ENCODE measurements around the gene MSI2. TPM values are rescaled to one million over a fixed set of nuclear protein-coding genes. Genes with fewer than 3 reads are reported as not detected.

Gene MSI2
- total and polyA plus RNA-seq, 5 donors, result 43.9 to 113 (median 107) TPM

GRCh38 chr17:57557416-57557815, 301.1 kb downstream of the MSI2 start:
- H3K4me3 ChIP-seq (ENCODE audit: low read length), result no peak overlapping the region
- no peaks in the 10 kb centered on the region for H3K27me3 ChIP-seq (ENCODE audit: control insufficient read depth, insufficient read depth)
- 84% methylated on average over 4 of the region's 4 CpGs for WGBS
- no peaks in the 10 kb centered on the region for H3K9me3 ChIP-seq (ENCODE audit: control insufficient read depth, low read length)
- intact Hi-C loops (cut with DNase I), result no loop called here
- ATAC-seq, result no peak
- no peak overlapping the region for H3K27ac ChIP-seq (ENCODE audit: low read length)
- peaks cover 12% of the 10 kb centered on the region for H3K4me1 ChIP-seq (ENCODE audit: control insufficient read depth, insufficient read depth, low read length)
- DNase-seq, result no peak

GRCh38 chr17:57557834-57558681, 301.7 kb downstream of the MSI2 start:
- Histone ChIP-seq H3K27me3 (ENCODE audit: control insufficient read depth, insufficient read depth) (no peaks in the 10 kb centered on the region), H3K27ac (ENCODE audit: low read length) (no peak overlapping the region), H3K4me3 (ENCODE audit: low read length) (no peak overlapping the region), H3K9me3 (ENCODE audit: control insufficient read depth, low read length) (no peaks in the 10 kb centered on the region), H3K4me1 (ENCODE audit: control insufficient read depth, insufficient read depth, low read length) (peaks cover 10% of the 10 kb centered on the region)
- intact Hi-C loops (cut with DNase I), result no loop called here
- ATAC-seq (no peak), DNase-seq (no peak)
- whole genome bisulfite sequencing, result 54% methylated on average over 22 of the region's 22 CpGs

DNA sequence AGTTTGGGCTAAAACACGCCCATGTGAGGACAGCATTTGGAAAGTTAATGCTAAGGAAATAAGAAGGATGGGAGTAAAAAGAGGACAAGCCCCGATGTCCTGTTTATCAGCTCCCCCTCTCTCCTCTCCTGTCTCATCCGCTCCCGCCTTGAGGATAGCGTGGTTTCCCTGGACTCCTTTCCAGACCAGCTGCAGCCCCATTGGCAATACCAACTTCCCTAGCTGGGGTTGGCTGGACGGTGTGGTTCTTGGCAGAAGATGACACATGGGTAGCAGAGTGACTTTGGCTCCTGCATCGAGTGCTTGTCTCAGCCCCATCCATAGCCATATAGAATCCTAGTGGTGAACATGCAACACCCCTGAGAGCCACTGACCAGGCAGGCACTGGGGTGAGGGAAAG, 302.9 kb downstream of the MSI2 start:
- Histone ChIP-seq H3K4me3 (ENCODE audit: low read length) (no peak overlapping the region), H3K27me3 (ENCODE audit: control insufficient read depth, insufficient read depth) (no peaks in the 10 kb centered on the region), H3K27ac (ENCODE audit: low read length) (no peak overlapping the region), H3K9me3 (ENCODE audit: control insufficient read depth, low read length) (no peaks in the 10 kb centered on the region), H3K4me1 (ENCODE audit: control insufficient read depth, insufficient read depth, low read length) (peaks cover 8% of the 10 kb centered on the region)
- ATAC-seq, result no peak
- 83% methylated on average over 7 of the region's 7 CpGs for WGBS
- no peak for DNase-seq
- intact Hi-C loops (cut with DNase I), result no loop called here

GRCh38 chr17:57559634-57560318, 303.5 kb downstream of the MSI2 start:
- H3K27ac ChIP-seq (ENCODE audit: low read length), result no peak overlapping the region
- 88% methylated on average over 14 of the region's 14 CpGs for WGBS
- no peaks in the 10 kb centered on the region for H3K9me3 ChIP-seq (ENCODE audit: control insufficient read depth, low read length)
- intact Hi-C loops (cut with DNase I), result no loop called here
- H3K27me3 ChIP-seq (ENCODE audit: control insufficient read depth, insufficient read depth), result no peaks in the 10 kb centered on the region
- H3K4me1 ChIP-seq (ENCODE audit: control insufficient read depth, insufficient read depth, low read length), result peaks cover 3% of the 10 kb centered on the region
- H3K4me3 ChIP-seq (ENCODE audit: low read length), result no peak overlapping the region
- ATAC-seq (no peak), DNase-seq (no peak)

DNA sequence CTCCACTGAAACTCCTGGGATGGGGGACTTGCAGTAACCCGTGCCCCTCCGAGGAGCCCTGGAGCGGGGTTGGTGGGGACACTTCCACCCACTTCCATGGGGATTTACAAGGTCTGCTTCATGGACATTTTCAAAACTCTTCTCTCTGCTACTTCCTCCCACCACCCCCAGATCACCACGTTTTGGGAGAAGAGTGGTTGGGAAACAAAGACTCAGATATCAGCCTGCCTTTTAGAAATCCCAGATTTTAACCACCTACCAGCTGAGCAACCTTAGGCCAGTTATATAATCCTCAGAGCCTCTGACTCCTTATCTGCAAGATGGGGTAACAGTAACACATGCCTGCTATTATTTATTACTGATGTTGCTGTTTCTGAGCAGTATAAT, 304.0 kb downstream of the MSI2 start:
- H3K9me3 ChIP-seq (ENCODE audit: control insufficient read depth, low read length), result no peaks in the 10 kb centered on the region
- ATAC-seq (no peak), DNase-seq (no peak)
- no peak overlapping the region for H3K27ac ChIP-seq (ENCODE audit: low read length)
- no peaks in the 10 kb centered on the region for H3K27me3 ChIP-seq (ENCODE audit: control insufficient read depth, insufficient read depth)
- no peaks in the 10 kb centered on the region for H3K4me1 ChIP-seq (ENCODE audit: control insufficient read depth, insufficient read depth, low read length)
- intact Hi-C loops (cut with DNase I), result no loop called here
- WGBS, result 77% methylated on average over 4 of the region's 4 CpGs
- no peak overlapping the region for H3K4me3 ChIP-seq (ENCODE audit: low read length)

DNA sequence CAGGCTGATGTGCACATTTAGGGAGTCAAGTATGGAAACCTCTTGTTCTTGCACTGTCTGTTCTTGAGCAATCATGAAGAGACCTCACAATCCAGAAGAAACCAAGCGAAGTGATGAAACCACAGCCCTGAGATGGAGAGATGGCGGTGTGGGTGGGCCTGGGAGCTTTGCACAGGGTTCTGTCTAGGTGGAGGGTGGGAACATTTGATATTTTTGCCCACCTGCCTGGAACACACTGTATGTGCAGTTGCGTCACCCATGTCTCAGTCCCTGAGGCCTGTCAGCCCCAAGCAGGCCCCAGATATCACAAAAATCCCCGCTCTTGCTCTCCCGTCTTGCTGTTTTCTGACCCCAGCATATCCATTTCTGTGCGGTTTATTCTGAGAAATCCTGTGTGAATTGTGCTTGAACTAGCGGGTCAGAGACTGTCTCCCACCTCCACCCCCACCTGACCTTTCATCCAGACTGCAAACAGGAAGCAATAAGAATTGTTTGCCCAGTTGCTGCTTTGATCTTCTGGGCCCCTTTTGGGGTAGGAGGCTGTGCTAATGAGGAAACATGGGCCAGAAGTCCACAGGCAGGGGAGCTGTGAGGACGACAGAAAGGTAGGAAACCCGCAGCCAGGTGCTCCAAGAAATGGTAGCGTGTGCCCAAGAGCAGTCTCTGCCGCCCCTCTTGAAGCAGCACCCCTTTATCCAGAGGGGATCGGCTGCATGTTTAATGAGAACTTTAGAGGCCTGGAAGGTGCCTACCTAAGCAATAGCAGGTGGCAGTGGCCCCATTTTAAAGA, 304.9 kb downstream of the MSI2 start:
- intact Hi-C loops (cut with DNase I), result no loop called here
- H3K9me3 ChIP-seq (ENCODE audit: control insufficient read depth, low read length), result no peaks in the 10 kb centered on the region
- ATAC-seq (no peak), DNase-seq (no peak)
- no peak overlapping the region for H3K27ac ChIP-seq (ENCODE audit: low read length)
- no peaks in the 10 kb centered on the region for H3K27me3 ChIP-seq (ENCODE audit: control insufficient read depth, insufficient read depth)
- no peak overlapping the region for H3K4me3 ChIP-seq (ENCODE audit: low read length)
- 92% methylated on average over 12 of the region's 12 CpGs for WGBS
- H3K4me1 ChIP-seq (ENCODE audit: control insufficient read depth, insufficient read depth, low read length), result no peaks in the 10 kb centered on the region

- no peaks in the 10 kb centered on the region for H3K9me3 ChIP-seq (ENCODE audit: control insufficient read depth, low read length)
- intact Hi-C loops (cut with DNase I), result no loop called here
- 82% methylated on average over 7 of the region's 7 CpGs for WGBS
- H3K27ac ChIP-seq (ENCODE audit: low read length), result no peak overlapping the region
- ATAC-seq, result peak; percentile 8 to 44
- H3K27me3 ChIP-seq (ENCODE audit: control insufficient read depth, insufficient read depth), result no peaks in the 10 kb centered on the region
- no peaks in the 10 kb centered on the region for H3K4me1 ChIP-seq (ENCODE audit: control insufficient read depth, insufficient read depth, low read length)
- no peak for DNase-seq
- no peak overlapping the region for H3K4me3 ChIP-seq (ENCODE audit: low read length)
Measured at GRCh38 chr17:57562184-57562698, 305.9 kb downstream of the MSI2 start.

- ATAC-seq, result no peak
- Histone ChIP-seq H3K27ac (ENCODE audit: low read length) (no peak overlapping the region), H3K4me3 (ENCODE audit: low read length) (no peak overlapping the region), H3K27me3 (ENCODE audit: control insufficient read depth, insufficient read depth) (no peaks in the 10 kb centered on the region), H3K4me1 (ENCODE audit: control insufficient read depth, insufficient read depth, low read length) (no peaks in the 10 kb centered on the region), H3K9me3 (ENCODE audit: control insufficient read depth, low read length) (no peaks in the 10 kb centered on the region)
- DNase-seq, result no peak
- WGBS, result 86% methylated on average over 8 of the region's 8 CpGs
- intact Hi-C loops (cut with DNase I), result no loop called here
Measured at GRCh38 chr17:57563958-57564357, 307.6 kb downstream of the MSI2 start.

DNA sequence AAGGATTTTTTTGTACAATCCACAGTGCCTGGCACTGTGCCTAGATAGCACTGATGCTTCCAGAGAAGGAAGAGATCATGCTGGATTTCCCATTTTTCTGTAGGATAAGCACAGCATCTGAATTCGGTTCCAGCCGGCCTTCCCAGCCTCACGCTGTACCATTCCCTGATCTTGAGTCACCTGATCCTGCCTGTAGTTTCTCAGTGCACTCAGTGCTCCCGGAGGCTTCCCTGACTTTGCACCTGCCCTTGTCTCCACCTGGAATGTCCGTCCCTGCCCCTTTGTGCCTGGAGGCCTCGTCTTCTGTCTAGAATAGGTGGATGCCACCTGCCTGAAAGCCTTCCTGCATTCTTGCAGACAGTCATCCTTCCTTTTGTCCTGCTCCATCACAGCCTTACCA, 308.9 kb downstream of the MSI2 start:
- DNase-seq, result no peak
- no peaks in the 10 kb centered on the region for H3K9me3 ChIP-seq (ENCODE audit: control insufficient read depth, low read length)
- H3K27me3 ChIP-seq (ENCODE audit: control insufficient read depth, insufficient read depth), result no peaks in the 10 kb centered on the region
- WGBS, result 96% methylated on average over 6 of the region's 6 CpGs
- intact Hi-C loops (cut with DNase I), result no loop called here
- no peak overlapping the region for H3K27ac ChIP-seq (ENCODE audit: low read length)
- ATAC-seq, result no peak
- H3K4me3 ChIP-seq (ENCODE audit: low read length), result no peak overlapping the region
- H3K4me1 ChIP-seq (ENCODE audit: control insufficient read depth, insufficient read depth, low read length), result no peaks in the 10 kb centered on the region

DNA sequence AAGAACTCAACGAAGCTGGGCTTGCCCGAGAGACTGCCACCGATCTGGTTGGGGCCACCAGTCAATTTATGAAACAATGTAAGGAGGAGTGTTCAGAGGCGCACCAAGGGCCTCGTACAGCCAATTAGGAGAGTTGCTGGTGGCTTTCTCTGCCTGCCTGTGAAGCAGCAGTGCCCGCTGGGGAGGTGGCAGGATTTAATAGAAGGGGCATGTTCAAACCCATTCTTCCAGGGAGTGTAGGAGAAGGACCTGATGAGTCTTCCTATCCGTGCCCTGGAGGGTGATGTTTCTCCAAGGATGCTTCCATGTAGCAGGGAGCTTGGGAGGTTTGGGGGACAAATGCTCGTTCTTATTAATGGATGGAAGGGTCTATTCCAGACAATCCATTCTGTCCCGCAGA, 310.4 kb downstream of the MSI2 start:
- 97% methylated on average over 9 of the region's 9 CpGs for WGBS
- ATAC-seq (no peak), DNase-seq (no peak)
- Histone ChIP-seq H3K4me1 (ENCODE audit: control insufficient read depth, insufficient read depth, low read length) (peaks cover 6% of the 10 kb centered on the region), H3K27ac (ENCODE audit: low read length) (no peak overlapping the region), H3K9me3 (ENCODE audit: control insufficient read depth, low read length) (no peaks in the 10 kb centered on the region), H3K4me3 (ENCODE audit: low read length) (no peak overlapping the region), H3K27me3 (ENCODE audit: control insufficient read depth, insufficient read depth) (no peaks in the 10 kb centered on the region)
- intact Hi-C loops (cut with DNase I), result no loop called here

- Histone ChIP-seq H3K27me3 (ENCODE audit: control insufficient read depth, insufficient read depth) (no peaks in the 10 kb centered on the region), H3K4me3 (ENCODE audit: low read length) (no peak overlapping the region), H3K9me3 (ENCODE audit: control insufficient read depth, low read length) (no peaks in the 10 kb centered on the region), H3K4me1 (ENCODE audit: control insufficient read depth, insufficient read depth, low read length) (peaks cover 6% of the 10 kb centered on the region), H3K27ac (ENCODE audit: low read length) (no peak overlapping the region)
- no peak for ATAC-seq
- DNase-seq, result peak in 1 of 3 donors; percentile 59
- 88% methylated on average over 9 of the region's 9 CpGs for WGBS
- intact Hi-C loops (cut with DNase I), result no loop called here
Measured at GRCh38 chr17:57567251-57567650, 310.9 kb downstream of the MSI2 start.
